ENCODE results near the gene DNAH14.

Gene DNAH14

DNA sequence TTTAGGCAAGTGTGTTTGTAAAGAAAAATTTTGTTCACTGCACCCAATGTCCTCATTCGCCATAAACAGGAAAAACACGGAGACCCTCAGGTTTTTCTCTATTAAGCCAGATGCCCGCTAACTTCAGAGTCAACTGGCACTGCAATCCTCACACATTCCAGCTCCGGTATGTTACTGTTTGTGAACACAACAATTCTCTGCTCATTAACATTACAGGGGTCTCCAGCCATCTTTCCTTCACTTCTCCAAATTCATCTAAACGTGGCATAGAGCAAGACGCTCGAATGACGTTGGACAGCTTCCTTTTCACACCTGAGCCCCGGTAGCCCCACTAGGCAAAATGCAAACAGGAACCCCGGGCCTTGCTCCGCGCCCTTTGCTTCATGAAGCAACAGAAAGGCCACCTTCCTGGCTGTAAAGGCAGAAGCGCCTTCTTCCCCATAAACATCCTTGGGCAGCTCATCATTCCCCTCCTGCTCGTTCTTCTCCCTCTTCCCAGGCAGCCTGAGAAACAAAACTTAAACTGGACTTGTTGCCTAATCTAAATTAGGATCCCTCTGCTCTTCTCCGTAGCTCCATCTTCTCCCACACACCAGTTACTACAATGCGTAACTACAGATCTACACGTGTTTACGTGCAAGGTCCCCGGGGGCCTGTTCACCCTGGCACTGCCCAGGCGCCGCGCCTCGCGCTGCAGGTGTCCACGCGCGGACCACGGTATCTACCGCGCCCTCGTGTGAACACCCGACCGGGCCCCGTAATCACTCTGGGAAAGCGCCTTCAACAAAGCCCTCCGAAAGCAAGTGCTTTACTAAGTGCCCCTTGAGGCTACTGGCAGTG, 497.1 kb downstream of the DNAH14 start (continued):
- TF ChIP-seq, protein P1, sequence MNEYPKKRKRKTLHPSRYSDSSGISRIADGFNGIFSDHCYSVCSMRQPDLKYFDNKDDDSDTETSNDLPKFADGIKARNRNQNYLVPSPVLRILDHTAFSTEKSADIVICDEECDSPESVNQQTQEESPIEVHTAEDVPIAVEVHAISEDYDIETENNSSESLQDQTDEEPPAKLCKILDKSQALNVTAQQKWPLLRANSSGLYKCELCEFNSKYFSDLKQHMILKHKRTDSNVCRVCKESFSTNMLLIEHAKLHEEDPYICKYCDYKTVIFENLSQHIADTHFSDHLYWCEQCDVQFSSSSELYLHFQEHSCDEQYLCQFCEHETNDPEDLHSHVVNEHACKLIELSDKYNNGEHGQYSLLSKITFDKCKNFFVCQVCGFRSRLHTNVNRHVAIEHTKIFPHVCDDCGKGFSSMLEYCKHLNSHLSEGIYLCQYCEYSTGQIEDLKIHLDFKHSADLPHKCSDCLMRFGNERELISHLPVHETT (tag by site-specific recombination; IDR thresholded peaks at IDR 0.05) = peak; percentile 47; the same call in 1 of the 2 replicates
- TF ChIP-seq SETDB1 (IDR thresholded peaks at IDR 0.05; ENCODE audit: insufficient read length, low read length) = no peak
- TF ChIP-seq, protein P2, sequence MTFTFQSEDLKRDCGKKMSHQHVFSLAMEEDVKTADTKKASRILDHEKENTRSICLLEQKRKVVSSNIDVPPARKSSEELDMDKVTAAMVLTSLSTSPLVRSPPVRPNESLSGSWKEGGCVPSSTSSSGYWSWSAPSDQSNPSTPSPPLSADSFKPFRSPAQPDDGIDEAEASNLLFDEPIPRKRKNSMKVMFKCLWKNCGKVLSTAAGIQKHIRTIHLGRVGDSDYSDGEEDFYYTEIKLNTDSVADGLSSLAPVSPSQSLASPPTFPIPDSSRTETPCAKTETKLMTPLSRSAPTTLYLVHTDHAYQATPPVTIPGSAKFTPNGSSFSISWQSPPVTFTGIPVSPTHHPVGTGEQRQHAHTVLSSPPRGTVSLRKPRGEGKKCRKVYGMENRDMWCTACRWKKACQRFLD (tag by site-specific recombination; IDR thresholded peaks at IDR 0.05) = no peak
- TF ChIP-seq, protein P3, sequence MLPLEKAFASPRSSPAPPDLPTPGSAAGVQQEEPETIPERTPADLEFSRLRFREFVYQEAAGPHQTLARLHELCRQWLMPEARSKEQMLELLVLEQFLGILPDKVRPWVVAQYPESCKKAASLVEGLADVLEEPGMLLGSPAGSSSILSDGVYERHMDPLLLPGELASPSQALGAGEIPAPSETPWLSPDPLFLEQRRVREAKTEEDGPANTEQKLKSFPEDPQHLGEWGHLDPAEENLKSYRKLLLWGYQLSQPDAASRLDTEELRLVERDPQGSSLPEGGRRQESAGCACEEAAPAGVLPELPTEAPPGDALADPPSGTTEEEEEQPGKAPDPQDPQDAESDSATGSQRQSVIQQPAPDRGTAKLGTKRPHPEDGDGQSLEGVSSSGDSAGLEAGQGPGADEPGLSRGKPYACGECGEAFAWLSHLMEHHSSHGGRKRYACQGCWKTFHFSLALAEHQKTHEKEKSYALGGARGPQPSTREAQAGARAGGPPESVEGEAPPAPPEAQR (tag by site-specific recombination; IDR thresholded peaks at IDR 0.05) = no peak
- TF ChIP-seq, protein P4, sequence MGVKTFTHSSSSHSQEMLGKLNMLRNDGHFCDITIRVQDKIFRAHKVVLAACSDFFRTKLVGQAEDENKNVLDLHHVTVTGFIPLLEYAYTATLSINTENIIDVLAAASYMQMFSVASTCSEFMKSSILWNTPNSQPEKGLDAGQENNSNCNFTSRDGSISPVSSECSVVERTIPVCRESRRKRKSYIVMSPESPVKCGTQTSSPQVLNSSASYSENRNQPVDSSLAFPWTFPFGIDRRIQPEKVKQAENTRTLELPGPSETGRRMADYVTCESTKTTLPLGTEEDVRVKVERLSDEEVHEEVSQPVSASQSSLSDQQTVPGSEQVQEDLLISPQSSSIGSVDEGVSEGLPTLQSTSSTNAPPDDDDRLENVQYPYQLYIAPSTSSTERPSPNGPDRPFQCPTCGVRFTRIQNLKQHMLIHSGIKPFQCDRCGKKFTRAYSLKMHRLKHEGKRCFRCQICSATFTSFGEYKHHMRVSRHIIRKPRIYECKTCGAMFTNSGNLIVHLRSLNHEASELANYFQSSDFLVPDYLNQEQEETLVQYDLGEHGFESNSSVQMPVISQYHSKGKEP (tag by site-specific recombination; IDR thresholded peaks at IDR 0.05) = no peak
- TF ChIP-seq ZNF426 (tag by site-specific recombination; IDR thresholded peaks at IDR 0.05) = no peak
- no peak for TF ChIP-seq ZNF561 (tag by site-specific recombination; IDR thresholded peaks at IDR 0.05; ENCODE audit: borderline replicate concordance)
- no peak for TF ChIP-seq SALL2 (tag by site-specific recombination; IDR thresholded peaks at IDR 0.05; ENCODE audit: borderline replicate concordance)
- no peak for TF ChIP-seq ZBTB10 (tag by site-specific recombination; IDR thresholded peaks at IDR 0.05)
- no peak for TF ChIP-seq ZNF155 (tag by site-specific recombination; IDR thresholded peaks at IDR 0.05)
- peak; percentile 97 for TF ChIP-seq ZBTB26 (tag by site-specific recombination; optimal IDR thresholded peaks at IDR 0.05)
- TF ChIP-seq ZNF354C (tag by site-specific recombination; IDR thresholded peaks at IDR 0.05; ENCODE audit: borderline replicate concordance, low read depth) = no peak
- peak; percentile 76 for TF ChIP-seq ZBTB20 (tag by site-specific recombination; IDR thresholded peaks at IDR 0.05)
- peak; percentile 99 for TF ChIP-seq ZNF423 (tag by site-specific recombination; IDR thresholded peaks at IDR 0.05)
- TF ChIP-seq ZFP69B (tag by site-specific recombination; IDR thresholded peaks at IDR 0.05) = no peak
- no peak for TF ChIP-seq ZNF677 (tag by site-specific recombination; IDR thresholded peaks at IDR 0.05)
- TF ChIP-seq ZNF791 (tag by site-specific recombination; IDR thresholded peaks at IDR 0.05) = no peak
- TF ChIP-seq ZNF239 (tag by site-specific recombination; IDR thresholded peaks at IDR 0.05) = no peak
- no peak for TF ChIP-seq WT1 (tag by site-specific recombination; IDR thresholded peaks at IDR 0.05)
- TF ChIP-seq, protein P5, sequence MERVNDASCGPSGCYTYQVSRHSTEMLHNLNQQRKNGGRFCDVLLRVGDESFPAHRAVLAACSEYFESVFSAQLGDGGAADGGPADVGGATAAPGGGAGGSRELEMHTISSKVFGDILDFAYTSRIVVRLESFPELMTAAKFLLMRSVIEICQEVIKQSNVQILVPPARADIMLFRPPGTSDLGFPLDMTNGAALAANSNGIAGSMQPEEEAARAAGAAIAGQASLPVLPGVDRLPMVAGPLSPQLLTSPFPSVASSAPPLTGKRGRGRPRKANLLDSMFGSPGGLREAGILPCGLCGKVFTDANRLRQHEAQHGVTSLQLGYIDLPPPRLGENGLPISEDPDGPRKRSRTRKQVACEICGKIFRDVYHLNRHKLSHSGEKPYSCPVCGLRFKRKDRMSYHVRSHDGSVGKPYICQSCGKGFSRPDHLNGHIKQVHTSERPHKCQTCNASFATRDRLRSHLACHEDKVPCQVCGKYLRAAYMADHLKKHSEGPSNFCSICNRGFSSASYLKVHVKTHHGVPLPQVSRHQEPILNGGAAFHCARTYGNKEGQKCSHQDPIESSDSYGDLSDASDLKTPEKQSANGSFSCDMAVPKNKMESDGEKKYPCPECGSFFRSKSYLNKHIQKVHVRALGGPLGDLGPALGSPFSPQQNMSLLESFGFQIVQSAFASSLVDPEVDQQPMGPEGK (tag by site-specific recombination; IDR thresholded peaks at IDR 0.05) = peak; percentile 71
- no peak for TF ChIP-seq ZNF701 (tag by site-specific recombination; IDR thresholded peaks at IDR 0.05)
- no peak for TF ChIP-seq HOXC10 (CRISPR knock-in tag; IDR thresholded peaks at IDR 0.05)
- no peak for TF ChIP-seq ZNF211 (tag by site-specific recombination; IDR thresholded peaks at IDR 0.05; ENCODE audit: low read depth)
- no peak for TF ChIP-seq ZNF610 (tag by site-specific recombination; IDR thresholded peaks at IDR 0.05; ENCODE audit: borderline replicate concordance)
- TF ChIP-seq, protein P6, sequence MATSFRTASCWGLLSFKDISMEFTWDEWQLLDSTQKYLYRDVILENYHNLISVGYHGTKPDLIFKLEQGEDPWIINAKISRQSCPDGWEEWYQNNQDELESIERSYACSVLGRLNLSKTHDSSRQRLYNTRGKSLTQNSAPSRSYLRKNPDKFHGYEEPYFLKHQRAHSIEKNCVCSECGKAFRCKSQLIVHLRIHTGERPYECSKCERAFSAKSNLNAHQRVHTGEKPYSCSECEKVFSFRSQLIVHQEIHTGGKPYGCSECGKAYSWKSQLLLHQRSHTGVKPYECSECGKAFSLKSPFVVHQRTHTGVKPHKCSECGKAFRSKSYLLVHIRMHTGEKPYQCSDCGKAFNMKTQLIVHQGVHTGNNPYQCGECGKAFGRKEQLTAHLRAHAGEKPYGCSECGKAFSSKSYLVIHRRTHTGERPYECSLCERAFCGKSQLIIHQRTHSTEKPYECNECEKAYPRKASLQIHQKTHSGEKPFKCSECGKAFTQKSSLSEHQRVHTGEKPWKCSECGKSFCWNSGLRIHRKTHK (tag by site-specific recombination; IDR thresholded peaks at IDR 0.05) = no peak
- no peak for TF ChIP-seq ZNF202 (tag by site-specific recombination; IDR thresholded peaks at IDR 0.05; ENCODE audit: borderline replicate concordance)
